ENCODE data around the gene RAB40C.

DNA sequence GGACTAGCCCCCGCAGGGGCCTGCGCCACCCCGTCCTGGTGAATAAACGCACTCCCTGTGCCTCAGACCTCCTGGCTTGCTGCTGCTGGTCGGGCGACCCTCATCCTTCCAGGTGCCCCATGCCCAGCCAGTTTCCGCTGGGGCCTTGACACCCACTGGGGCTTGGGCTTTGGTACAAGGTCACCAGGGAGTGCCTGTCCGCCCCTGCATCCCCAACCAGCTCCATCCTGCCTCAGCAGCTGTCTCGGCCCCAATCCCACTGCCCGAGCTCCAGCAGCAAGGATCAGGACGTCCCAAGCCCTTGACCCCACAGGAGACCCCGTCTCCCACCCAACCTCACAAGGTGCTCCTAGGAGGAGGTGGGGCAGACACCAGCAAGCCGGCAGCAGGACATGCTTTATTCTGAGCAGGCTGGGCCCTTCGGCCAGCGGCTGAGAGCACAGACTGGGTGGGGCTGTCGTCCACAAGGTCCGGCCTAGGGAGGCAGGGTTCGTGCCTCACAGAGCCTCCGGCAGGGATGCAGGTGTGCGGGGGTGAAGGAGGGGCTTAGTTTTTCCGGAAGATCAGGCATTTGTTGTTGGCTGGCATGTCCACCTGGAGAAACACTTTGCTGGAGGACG is 44.3 kb downstream of the RAB40C start:
- TF ChIP-seq, protein P1, sequence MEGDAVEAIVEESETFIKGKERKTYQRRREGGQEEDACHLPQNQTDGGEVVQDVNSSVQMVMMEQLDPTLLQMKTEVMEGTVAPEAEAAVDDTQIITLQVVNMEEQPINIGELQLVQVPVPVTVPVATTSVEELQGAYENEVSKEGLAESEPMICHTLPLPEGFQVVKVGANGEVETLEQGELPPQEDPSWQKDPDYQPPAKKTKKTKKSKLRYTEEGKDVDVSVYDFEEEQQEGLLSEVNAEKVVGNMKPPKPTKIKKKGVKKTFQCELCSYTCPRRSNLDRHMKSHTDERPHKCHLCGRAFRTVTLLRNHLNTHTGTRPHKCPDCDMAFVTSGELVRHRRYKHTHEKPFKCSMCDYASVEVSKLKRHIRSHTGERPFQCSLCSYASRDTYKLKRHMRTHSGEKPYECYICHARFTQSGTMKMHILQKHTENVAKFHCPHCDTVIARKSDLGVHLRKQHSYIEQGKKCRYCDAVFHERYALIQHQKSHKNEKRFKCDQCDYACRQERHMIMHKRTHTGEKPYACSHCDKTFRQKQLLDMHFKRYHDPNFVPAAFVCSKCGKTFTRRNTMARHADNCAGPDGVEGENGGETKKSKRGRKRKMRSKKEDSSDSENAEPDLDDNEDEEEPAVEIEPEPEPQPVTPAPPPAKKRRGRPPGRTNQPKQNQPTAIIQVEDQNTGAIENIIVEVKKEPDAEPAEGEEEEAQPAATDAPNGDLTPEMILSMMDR (IDR thresholded peaks at IDR 0.05) = no peak
- no peak for TF ChIP-seq POLR2A (IDR thresholded peaks at IDR 0.05)
